Progenitor cell of endocrine pancreas (in vitro differentiated cells): Measurements from ENCODE around the gene MRPL12. TPM values are rescaled to one million over a fixed set of nuclear protein-coding genes. Genes with fewer than 3 reads are reported as not detected.

Experiments used
- DNase-seq: peaks from one replicate; pipeline ENCODE4 v3.0.0; 2021; ENCODE audit warnings: low spot score; ENCODE audit not compliant: unreplicated experiment
- H3K27ac Mint-ChIP-seq: 2 replicates; pipeline ENCODE4 v1.8.0; 2021; ENCODE audit warnings: mild to moderate bottlenecking, moderate library complexity, mixed read lengths
- H3K27me3 Mint-ChIP-seq: 2 replicates; pipeline ENCODE4 v1.8.0; 2021; ENCODE audit warnings: mixed read lengths
- H3K36me3 Mint-ChIP-seq: 2 replicates; pipeline ENCODE4 v1.8.0; 2022; ENCODE audit warnings: mixed read lengths; ENCODE audit not compliant: insufficient read depth
- H3K4me1 Mint-ChIP-seq: 2 replicates; pipeline ENCODE4 v1.8.0; 2021; ENCODE audit warnings: low read depth, mixed read lengths
- H3K4me3 Mint-ChIP-seq: 2 replicates; pipeline ENCODE4 v1.8.0; 2021; ENCODE audit warnings: low read depth, mild to moderate bottlenecking, moderate library complexity, mixed read lengths
- H3K9me3 Mint-ChIP-seq: 2 replicates; pipeline ENCODE4 v1.8.0; 2021; ENCODE audit warnings: low read depth, mixed read lengths
- CTCF ChIP-seq: fragments of 200-600 bp; sonication (generic); IDR thresholded peaks from one replicate; pipeline ENCODE4 v1.5.0; 2021; ENCODE audit warnings: antibody characterized with exemption, mild to moderate bottlenecking; ENCODE audit not compliant: unreplicated experiment
- total RNA-seq: library from RNA; stranded (reverse); gene quantifications from 2 replicates; pipeline ENCODE4 v1.2.1, GENCODE V29; 2021

MRPL12 gene
- total RNA-seq, 1 donor from 2014 or later: 63.6 TPM

- no peaks in the 10 kb centered on the region for H3K27me3 Mint-ChIP-seq
- H3K4me3 Mint-ChIP-seq: no peak overlapping the region
- no peaks in the 10 kb centered on the region for H3K9me3 Mint-ChIP-seq
- TF ChIP-seq CTCF: no peak
- H3K27ac Mint-ChIP-seq: no peak overlapping the region
- H3K36me3 Mint-ChIP-seq: peaks cover 16% of the 10 kb centered on the region
- DNase-seq: no peak
- peaks cover 9% of the 10 kb centered on the region for H3K4me1 Mint-ChIP-seq
Observed at GRCh38 chr17:81687770-81688541, 15.2 kb upstream of the MRPL12 start.

GRCh38 chr17:81688616-81689015, 14.6 kb upstream of the MRPL12 start:
- H3K9me3 Mint-ChIP-seq: no peaks in the 10 kb centered on the region
- no peak overlapping the region for H3K4me3 Mint-ChIP-seq
- TF ChIP-seq CTCF: no peak
- no peak overlapping the region for H3K27ac Mint-ChIP-seq
- no peaks in the 10 kb centered on the region for H3K27me3 Mint-ChIP-seq
- H3K36me3 Mint-ChIP-seq: peaks cover 16% of the 10 kb centered on the region
- no peak for DNase-seq
- H3K4me1 Mint-ChIP-seq: peaks cover 9% of the 10 kb centered on the region

GRCh38 chr17:81690066-81690465, 13.1 kb upstream of the MRPL12 start:
- H3K36me3 Mint-ChIP-seq: peaks cover 16% of the 10 kb centered on the region
- no peak overlapping the region for H3K4me3 Mint-ChIP-seq
- no peaks in the 10 kb centered on the region for H3K9me3 Mint-ChIP-seq
- no peaks in the 10 kb centered on the region for H3K27me3 Mint-ChIP-seq
- H3K27ac Mint-ChIP-seq: no peak overlapping the region
- H3K4me1 Mint-ChIP-seq: no peaks in the 10 kb centered on the region
- DNase-seq: no peak
- TF ChIP-seq CTCF: no peak

GRCh38 chr17:81690549-81690948, 12.6 kb upstream of the MRPL12 start:
- no peak for TF ChIP-seq CTCF
- Mint-ChIP-seq H3K4me3 (no peak overlapping the region), H3K27ac (no peak overlapping the region), H3K4me1 (no peaks in the 10 kb centered on the region), H3K9me3 (no peaks in the 10 kb centered on the region), H3K27me3 (no peaks in the 10 kb centered on the region), H3K36me3 (peaks cover 16% of the 10 kb centered on the region)
- DNase-seq: no peak

- no peak overlapping the region for H3K27ac Mint-ChIP-seq
- TF ChIP-seq CTCF: no peak
- no peak for DNase-seq
- no peak overlapping the region for H3K4me3 Mint-ChIP-seq
- no peaks in the 10 kb centered on the region for H3K9me3 Mint-ChIP-seq
- H3K27me3 Mint-ChIP-seq: no peaks in the 10 kb centered on the region
- H3K36me3 Mint-ChIP-seq: peaks cover 15% of the 10 kb centered on the region
- H3K4me1 Mint-ChIP-seq: no peaks in the 10 kb centered on the region
Observed at GRCh38 chr17:81691196-81691595, 12.0 kb upstream of the MRPL12 start.
